Measurements from ENCODE around the gene PTPRN2.

PTPRN2 gene

GRCh38 chr7:157870644-157871290, 716.9 kb downstream of the PTPRN2 start:
- DNase-seq, result no peak

- DNase-seq, result no peak
Observed at GRCh38 chr7:157869793-157870192, 717.8 kb downstream of the PTPRN2 start.

DNA sequence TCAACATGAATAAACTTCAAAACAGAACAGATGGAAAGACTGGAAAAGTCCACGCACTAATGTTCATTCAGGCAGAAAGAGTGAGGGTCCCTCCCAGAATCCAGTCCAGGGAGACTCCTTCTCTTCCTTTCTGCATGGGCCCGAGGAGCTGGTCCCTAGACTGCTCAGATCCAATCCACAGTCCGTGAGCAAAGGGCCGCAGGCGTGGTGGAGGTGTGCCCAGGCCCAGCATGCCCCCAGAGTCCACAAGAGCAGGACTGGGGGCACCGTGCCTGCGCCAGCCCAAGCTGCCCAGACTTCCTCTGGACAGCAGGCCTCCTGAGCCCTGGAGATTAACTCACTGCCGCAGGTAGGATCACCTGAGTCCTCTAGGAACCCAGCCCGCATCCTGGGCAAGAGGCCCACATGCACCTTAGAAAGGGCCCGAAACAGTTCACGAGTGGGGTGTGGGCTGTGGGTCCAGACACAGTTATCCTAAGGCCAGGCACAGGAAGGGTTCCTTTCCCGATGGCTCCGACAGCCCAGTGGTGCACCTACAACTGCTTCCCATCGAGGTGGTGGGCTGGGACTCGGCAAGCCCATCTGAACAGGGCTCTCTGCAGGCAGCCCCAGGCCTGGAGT, 719.8 kb downstream of the PTPRN2 start:
- DNase-seq, result no peak

DNA sequence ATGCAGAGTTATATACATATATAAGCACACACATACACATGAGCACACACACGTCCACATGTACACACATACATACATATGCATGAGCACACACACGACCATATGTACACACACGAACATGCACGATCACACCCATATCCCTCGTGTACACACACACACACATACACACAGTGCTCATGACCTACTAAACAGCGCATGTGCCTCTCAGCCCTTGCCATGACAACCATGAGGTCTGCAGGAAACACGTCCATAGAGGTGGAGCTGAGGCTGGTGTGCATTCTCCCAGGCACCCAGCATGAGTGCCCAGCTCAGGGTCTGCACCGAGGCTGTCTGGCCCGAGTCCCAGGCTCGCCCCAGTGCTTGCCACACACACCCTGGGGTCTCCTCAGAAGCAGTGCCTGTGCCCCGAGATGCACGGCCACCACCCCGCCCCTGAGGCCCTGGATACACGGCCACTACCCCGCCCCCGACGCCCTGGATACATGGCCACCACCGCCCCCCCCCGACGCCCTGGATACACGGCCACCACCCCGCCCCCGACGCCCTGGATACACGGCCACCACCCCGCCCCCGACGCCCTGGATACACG, 721.2 kb downstream of the PTPRN2 start:
- no peak for DNase-seq

GRCh38 chr7:157865351-157866165, 722.1 kb downstream of the PTPRN2 start:
- DNase-seq, result no peak

- no peak for DNase-seq
Observed at GRCh38 chr7:157864911-157865310, 722.7 kb downstream of the PTPRN2 start.

DNA sequence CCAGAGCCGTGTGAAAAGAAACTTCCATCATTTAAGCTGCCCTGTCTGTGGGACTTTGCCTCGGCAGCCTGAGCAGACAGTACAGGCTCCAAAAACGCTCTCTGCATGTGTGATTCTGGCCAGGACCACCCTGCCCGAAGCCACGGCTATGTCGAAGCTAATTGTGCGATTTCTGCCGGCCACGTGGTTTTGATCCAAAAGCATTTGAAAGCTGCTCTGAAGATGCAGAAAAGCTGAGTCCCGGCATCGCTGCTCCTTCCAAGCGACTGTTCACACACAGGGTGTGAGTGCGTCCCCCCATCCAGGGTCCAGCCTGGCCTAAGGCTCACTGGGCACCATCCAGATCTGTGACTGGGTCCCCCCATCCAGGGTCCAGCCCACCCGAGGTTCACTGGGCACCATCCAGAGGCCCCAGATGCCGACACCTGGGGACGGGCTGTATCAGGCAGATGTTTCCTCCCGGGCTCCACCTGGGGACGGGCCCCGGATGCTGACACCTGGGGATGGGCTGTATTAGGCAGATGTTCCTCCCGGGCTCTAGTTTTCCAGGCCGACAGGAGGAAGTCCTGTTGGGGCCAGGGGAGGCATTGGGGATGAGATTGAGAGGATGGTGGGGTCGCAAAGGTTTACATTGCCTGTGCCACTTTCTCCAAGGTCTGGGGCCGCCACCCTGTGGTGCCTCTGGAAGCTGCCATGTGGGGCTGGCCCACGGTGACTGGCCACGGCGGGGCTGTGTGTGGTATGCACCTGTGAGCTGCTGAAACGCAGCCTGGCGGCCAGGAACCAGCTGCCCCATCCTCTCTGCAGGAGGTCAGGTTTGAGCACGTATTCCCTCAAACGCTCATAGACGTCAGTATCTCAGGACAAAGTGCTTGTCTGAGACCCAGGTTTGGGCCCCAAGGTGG, 723.5 kb downstream of the PTPRN2 start:
- no peak for DNase-seq

- no peak for DNase-seq
Observed at GRCh38 chr7:157863176-157863575, 724.4 kb downstream of the PTPRN2 start.

DNA sequence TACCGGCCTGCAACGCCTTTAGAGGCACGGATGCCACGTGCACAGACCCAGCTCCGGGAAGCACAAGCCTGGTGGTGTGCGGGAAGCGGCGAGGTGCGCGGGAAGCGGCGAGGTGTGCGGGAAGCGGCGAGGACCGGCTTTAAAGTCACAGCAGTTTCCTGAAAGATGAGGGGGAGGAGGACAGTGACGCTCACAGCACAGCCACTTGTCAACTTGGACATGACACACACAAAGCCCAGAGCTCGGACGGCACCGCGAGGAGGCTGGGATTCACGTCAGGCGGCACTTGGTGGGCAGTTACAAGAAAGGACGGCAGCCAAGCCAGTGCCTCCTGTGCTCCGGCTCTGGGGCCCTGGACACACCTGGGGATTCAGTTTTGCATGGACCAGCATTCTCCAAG, 724.9 kb downstream of the PTPRN2 start:
- DNase-seq, result no peak

DNA sequence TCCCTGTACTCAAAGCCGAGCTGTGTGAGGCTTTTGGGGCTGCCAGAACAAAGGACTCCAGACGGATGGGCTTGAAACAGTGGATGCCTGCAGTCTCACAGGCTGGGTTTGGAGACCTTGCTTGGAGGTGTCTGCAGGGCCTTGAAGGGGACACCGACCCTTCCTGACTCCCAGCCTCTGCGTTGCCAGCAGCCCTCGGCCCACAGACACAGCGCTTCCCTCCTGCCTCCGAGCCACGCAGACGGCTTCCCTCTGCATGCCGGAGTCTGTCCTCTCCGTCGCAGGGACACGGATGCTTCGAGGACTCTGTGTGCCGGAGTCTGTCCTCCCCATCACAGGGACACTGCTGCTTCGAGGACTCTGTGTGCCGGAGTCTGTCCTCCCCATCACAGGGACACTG, 726.1 kb downstream of the PTPRN2 start:
- no peak for DNase-seq

GRCh38 chr7:157861031-157861491, 726.6 kb downstream of the PTPRN2 start:
- no peak for DNase-seq

- no peak for DNase-seq
Observed at GRCh38 chr7:157860406-157860805, 727.2 kb downstream of the PTPRN2 start.

DNA sequence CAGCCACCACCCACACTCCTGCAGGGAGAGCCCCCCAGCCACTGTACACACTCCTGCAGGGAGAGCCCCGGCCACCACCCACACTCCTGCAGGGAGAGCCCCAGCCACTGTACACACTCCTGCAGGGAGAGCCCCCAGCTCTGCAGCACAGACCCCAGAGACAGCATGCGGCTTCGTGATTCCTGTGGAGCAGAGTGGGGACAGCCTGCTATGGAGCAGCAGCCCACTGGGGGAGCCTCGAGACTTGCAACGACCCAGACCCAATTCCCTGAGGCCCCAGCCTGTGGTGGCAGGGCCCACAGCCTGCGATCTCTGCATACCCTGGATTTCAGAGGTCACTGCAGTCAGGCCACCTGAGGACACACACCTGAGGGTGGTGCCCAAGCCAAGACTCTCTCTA, 727.7 kb downstream of the PTPRN2 start:
- DNase-seq, result no peak

- DNase-seq, result no peak
Observed at GRCh38 chr7:157857578-157858075, 730.0 kb downstream of the PTPRN2 start.

- DNase-seq, result no peak
Observed at GRCh38 chr7:157856873-157857577, 730.6 kb downstream of the PTPRN2 start.

- DNase-seq, result peak; percentile 50 to 70
Observed at GRCh38 chr7:157855452-157856213, 732.0 kb downstream of the PTPRN2 start.

DNA sequence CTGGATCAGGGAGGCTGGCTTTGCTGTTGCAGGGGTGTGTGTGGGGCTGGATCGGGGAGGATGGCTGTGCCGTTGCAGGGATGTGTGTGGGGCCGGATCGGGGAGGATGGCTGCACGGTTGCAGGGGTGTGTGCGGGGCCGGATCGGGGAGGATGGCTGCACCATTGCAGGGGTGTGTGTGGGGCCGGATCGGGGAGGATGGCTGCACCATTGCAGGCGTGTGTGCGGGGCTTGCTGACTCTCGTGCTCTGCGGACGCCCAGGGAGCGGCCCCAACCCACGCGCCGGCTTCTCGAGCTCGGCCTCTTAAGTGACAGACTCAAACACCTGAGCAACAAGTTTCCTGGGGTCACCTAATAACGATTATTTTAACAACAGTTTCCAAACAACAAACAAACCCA, 732.6 kb downstream of the PTPRN2 start:
- DNase-seq, result no peak

GRCh38 chr7:157854066-157854891, 733.3 kb downstream of the PTPRN2 start:
- DNase-seq, result peak; percentile 99 to 100

GRCh38 chr7:157853789-157854065, 733.9 kb downstream of the PTPRN2 start:
- DNase-seq, result no peak

All from inflammatory macrophage (primary cell).